SU-DHL-6 (cell line): ENCODE results near the gene TSPAN4.
A peak's percentile ranks its signal among the peaks of the same experiment; 100 is the strongest.

Experiments used
- CTCF ChIP-seq: fragments of 200-600 bp; sonication (generic); IDR thresholded peaks from one replicate; pipeline ENCODE4 v1.5.1; 2017; ENCODE audit warnings: antibody characterized with exemption, mild to moderate bottlenecking, low read length, moderate library complexity; ENCODE audit not compliant: insufficient read depth, poor library complexity, severe bottlenecking
- EZH2phosphoT487 ChIP-seq: fragments of 200-600 bp; sonication (generic), shearing (Covaris generic); conservative IDR thresholded peaks from 2 replicates; pipeline ENCODE4 v1.6.1; 2018; ENCODE audit warnings: mild to moderate bottlenecking, antibody characterized with exemption, low read length, moderate library complexity, mixed read lengths

- TF ChIP-seq CTCF = no peak
- TF ChIP-seq EZH2phosphoT487 = 0 out of 2 replicates have a peak, but pooled peaks have one; percentile 92
Measured at GRCh38 chr11:833114-833791, 9.4 kb upstream of the TSPAN4 start.
